Measurements from ENCODE around the gene POSTN.
"Not testable (repeated sequence)": the region's sequence is repeated elsewhere in the genome, so short reads cannot be mapped to it uniquely, and the experiment has no call there.

Gene POSTN

DNA sequence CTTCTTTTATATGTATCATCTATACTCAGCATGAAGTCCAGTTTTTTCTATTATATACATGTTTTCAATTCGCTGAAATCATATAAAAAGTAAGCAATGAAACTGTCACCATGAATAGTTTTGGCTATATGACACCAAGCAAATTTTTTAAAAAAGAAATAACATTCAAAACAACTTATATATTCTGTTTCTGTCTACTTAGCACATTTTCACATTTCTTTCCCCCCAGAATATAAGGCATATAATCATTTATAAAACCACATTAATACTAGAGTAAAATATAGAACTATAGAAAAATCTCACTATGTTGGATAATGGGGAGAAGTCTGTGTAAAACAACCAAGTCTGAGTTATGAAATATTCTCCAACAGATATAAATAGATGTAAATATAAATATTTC is 33.1 kb downstream of the POSTN start:
- TF ChIP-seq, protein P1, sequence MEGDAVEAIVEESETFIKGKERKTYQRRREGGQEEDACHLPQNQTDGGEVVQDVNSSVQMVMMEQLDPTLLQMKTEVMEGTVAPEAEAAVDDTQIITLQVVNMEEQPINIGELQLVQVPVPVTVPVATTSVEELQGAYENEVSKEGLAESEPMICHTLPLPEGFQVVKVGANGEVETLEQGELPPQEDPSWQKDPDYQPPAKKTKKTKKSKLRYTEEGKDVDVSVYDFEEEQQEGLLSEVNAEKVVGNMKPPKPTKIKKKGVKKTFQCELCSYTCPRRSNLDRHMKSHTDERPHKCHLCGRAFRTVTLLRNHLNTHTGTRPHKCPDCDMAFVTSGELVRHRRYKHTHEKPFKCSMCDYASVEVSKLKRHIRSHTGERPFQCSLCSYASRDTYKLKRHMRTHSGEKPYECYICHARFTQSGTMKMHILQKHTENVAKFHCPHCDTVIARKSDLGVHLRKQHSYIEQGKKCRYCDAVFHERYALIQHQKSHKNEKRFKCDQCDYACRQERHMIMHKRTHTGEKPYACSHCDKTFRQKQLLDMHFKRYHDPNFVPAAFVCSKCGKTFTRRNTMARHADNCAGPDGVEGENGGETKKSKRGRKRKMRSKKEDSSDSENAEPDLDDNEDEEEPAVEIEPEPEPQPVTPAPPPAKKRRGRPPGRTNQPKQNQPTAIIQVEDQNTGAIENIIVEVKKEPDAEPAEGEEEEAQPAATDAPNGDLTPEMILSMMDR (IDR thresholded peaks at IDR 0.05; ENCODE audit: extremely low read depth, missing control alignments), result no peak
- DNase-seq (ENCODE audit: low spot score), result no peak

DNA sequence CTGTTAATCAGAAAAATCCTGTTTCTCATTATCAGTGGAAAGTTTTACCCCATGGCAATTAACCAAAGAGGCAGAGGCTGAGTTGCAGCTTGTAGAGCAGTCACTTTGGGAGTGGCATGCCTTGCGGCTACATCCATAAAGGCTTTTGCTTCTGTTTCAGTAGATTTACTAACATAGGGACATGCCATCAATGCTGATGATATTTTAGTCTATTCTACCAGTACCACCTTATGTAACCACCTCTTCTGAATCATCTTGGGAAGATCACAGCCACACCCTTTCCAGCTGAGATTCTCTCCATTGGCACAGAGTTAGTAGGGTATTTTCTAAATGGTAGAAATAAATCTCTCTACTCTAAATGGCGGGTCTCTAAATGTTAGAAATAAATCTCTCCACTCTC is 37.5 kb downstream of the POSTN start:
- TF ChIP-seq, protein P1 (IDR thresholded peaks at IDR 0.05; ENCODE audit: extremely low read depth, missing control alignments), result no peak
- no peak for DNase-seq (ENCODE audit: low spot score)

DNA sequence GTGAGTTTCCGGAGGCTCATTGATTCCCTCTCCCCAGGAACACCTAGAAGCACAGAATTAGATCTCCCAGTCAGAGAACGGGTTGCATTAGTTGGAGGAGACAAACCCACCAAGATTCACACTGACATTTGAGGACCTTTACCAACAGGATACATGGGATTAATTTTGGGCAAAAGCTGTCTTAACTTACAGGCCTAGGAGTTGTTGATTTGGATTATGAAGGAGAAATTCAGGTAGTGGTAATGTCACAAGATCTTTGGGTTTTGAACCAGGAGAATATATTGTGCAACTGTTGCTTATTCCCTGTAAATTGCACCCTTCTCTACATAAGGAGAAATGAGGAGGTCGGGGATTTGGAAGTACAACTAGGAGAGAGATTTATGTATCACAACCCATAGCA is 38.0 kb downstream of the POSTN start:
- TF ChIP-seq, protein P1 (IDR thresholded peaks at IDR 0.05; ENCODE audit: extremely low read depth, missing control alignments), result no peak

DNA sequence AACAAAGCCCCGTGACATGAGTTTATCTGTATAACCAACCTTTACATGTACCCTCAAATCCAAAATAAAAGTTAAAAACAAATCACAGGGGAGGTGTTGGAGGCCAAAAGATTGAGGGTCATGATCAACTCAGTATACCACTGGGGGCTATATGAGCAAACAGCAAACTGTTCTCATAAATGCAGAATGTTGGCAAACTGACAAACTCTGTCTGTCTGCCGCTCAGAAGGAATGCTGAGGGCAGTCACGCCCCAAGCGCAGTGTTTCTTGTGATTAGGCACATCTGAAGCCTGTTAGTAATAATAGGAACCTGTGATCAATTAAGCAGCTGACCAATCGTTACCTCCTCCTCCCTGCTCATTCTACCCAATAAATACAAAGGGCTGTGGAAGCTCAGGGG is 39.8 kb downstream of the POSTN start:
- not testable (repeated sequence) for DNase-seq (ENCODE audit: low spot score)

More for the DNA sequence above, 38.0 kb downstream of the POSTN start:
- DNase-seq (ENCODE audit: low spot score), result no peak

- DNase-seq (ENCODE audit: low spot score), result no peak
- TF ChIP-seq, protein P1 (IDR thresholded peaks at IDR 0.05; ENCODE audit: extremely low read depth, missing control alignments), result no peak
Measured at GRCh38 chr13:37546087-37546486, 52.5 kb downstream of the POSTN start.

DNA sequence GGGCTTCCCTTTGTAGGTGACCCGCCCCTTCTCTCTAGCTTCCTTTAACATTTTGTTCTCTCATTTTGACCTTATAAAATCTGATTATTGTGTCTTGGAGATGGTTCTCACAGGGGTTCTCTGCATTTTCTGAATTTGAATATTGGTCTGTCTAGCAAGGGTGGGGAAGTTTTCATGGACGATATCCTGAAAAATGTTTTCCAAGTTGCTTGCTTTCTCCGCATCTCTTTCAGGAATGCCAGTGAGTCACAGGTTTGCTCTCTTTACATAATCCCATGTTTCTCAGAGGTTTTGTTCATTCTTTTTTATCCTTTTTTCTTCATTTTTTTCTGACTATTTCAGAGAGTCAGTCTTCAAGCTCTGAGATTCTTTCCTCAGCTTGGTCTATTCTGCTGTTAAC is 53.6 kb downstream of the POSTN start:
- TF ChIP-seq, protein P1 (IDR thresholded peaks at IDR 0.05; ENCODE audit: extremely low read depth, missing control alignments), result no peak
- no peak for DNase-seq (ENCODE audit: low spot score)

- no peak for DNase-seq (ENCODE audit: low spot score)
- TF ChIP-seq, protein P1 (IDR thresholded peaks at IDR 0.05; ENCODE audit: extremely low read depth, missing control alignments), result no peak
Measured at GRCh38 chr13:37539976-37540605, 58.5 kb downstream of the POSTN start.

- no peak for DNase-seq (ENCODE audit: low spot score)
- TF ChIP-seq, protein P1 (IDR thresholded peaks at IDR 0.05; ENCODE audit: extremely low read depth, missing control alignments), result no peak
Measured at GRCh38 chr13:37539170-37539569, 59.4 kb downstream of the POSTN start.
